ENCODE data around the gene PRRX2. TPM values are rescaled to one million over a fixed set of nuclear protein-coding genes. Genes with fewer than 3 reads are reported as not detected.

The PRRX2 gene
- total RNA-seq, 1 donor from 2014 or later = not detected

DNA sequence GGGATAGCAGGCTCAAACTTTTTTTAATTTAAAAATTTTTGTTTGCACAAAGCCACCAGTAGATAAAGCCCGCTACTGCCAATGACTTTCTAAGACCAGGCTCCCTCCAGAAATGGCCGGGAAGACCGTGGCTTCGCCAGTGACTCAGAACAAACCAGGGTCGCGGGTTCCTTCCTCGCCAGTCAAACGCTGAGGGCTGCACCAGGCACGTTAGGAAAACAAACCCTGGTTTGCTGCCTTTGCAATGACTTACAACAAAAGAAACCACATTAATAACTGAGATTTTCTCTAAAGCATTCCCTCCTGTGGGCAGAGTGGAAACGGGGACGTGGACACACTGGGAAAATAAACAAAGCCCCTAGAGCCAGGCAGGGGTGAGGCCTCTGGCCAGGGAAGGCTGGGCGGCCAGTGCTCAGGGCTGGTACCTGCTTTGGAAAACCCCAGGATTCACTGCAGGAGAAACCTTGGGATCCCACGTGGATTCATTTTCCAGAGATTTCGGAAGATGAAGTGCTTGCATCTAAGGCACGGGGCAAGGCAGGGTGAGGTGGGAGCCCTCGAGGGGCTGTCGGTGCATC lies 3.8 kb downstream of the PRRX2 start:
- Histone ChIP-seq H3K27me3 (ENCODE audit: control insufficient read depth, insufficient read depth, low read length) (peaks cover 32% of the 10 kb centered on the region), H3K36me3 (ENCODE audit: control insufficient read depth, insufficient read depth, low read length) (no peaks in the 10 kb centered on the region), H3K4me3 (ENCODE audit: low read depth, low read length) (no peak overlapping the region)
- DNase-seq (ENCODE audit: low read depth) (no peak), FAIRE-seq (no peak)
- TF ChIP-seq, protein P1, sequence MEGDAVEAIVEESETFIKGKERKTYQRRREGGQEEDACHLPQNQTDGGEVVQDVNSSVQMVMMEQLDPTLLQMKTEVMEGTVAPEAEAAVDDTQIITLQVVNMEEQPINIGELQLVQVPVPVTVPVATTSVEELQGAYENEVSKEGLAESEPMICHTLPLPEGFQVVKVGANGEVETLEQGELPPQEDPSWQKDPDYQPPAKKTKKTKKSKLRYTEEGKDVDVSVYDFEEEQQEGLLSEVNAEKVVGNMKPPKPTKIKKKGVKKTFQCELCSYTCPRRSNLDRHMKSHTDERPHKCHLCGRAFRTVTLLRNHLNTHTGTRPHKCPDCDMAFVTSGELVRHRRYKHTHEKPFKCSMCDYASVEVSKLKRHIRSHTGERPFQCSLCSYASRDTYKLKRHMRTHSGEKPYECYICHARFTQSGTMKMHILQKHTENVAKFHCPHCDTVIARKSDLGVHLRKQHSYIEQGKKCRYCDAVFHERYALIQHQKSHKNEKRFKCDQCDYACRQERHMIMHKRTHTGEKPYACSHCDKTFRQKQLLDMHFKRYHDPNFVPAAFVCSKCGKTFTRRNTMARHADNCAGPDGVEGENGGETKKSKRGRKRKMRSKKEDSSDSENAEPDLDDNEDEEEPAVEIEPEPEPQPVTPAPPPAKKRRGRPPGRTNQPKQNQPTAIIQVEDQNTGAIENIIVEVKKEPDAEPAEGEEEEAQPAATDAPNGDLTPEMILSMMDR (IDR thresholded peaks at IDR 0.05; ENCODE audit: insufficient read depth, low read length, severe bottlenecking) = no peak

DNA sequence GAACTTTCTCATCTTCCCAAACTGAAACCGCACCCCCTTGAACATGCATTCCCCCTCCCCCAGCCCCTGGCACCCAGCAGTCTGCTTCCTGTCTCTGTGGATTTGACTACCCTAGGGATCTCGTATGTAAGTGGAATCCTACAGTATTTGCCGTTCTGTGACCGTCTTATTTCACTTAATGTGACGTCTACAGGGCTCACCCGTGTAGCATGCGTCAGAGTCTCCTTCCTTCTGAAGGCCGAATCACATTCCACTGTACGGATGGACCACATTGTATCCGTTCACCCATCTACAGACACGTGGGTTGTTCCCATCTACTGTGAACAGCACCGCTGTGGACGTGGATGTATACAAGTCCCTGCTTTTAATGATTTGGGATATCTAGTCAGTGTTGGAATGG lies 4.5 kb downstream of the PRRX2 start:
- DNase-seq (ENCODE audit: low read depth) = no peak
- H3K36me3 ChIP-seq (ENCODE audit: control insufficient read depth, insufficient read depth, low read length) = no peaks in the 10 kb centered on the region
- TF ChIP-seq, protein P1 (IDR thresholded peaks at IDR 0.05; ENCODE audit: insufficient read depth, low read length, severe bottlenecking) = no peak
- no peak overlapping the region for H3K4me3 ChIP-seq (ENCODE audit: low read depth, low read length)
- FAIRE-seq = no peak
- peaks cover 33% of the 10 kb centered on the region for H3K27me3 ChIP-seq (ENCODE audit: control insufficient read depth, insufficient read depth, low read length)

DNA sequence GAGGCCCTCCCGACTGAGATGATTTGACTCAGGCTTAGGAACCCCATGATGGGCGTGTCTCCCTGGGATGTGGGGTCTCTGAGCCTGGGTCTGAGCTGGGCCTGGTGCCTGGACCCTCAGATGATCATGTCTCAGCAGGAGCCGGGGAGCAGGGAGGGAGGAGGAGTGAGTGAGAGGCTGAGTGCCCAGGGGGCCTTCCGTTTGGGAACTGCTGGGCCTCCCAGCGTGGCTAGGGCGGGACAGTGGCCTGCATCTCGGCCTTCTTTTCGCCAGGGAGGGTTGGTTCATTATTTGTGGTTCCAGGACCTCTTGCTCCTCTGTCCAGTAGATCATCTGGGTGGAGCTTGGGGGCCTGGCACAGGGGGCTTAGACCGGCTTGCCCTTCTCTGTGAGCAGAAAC lies 5.6 kb downstream of the PRRX2 start:
- Histone ChIP-seq H3K4me3 (ENCODE audit: low read depth, low read length) (no peak overlapping the region), H3K36me3 (ENCODE audit: control insufficient read depth, insufficient read depth, low read length) (no peaks in the 10 kb centered on the region), H3K27me3 (ENCODE audit: control insufficient read depth, insufficient read depth, low read length) (peaks cover 35% of the 10 kb centered on the region)
- FAIRE-seq (no peak), DNase-seq (ENCODE audit: low read depth) (no peak)
- TF ChIP-seq, protein P1 (IDR thresholded peaks at IDR 0.05; ENCODE audit: insufficient read depth, low read length, severe bottlenecking) = no peak

DNA sequence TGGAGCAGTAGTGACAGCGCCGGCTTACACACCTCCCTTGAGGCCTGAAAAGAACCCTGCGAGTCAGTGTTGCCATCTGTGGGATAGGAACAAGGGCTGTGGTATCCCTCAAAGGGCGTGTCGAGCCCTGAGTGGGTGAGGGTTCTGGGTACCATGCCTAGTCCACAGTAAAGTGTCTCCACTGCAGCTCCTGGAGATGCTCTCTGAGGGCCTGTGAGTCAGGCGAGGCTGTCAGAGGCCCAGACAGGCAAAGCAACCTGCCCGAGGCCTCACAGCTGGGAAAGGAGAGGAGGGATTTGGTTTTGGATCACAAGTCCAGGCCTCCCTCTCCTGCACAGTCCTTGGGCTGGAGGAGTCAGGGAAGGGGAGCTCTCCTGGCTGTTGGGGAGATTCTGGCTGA lies 6.1 kb downstream of the PRRX2 start:
- DNase-seq (ENCODE audit: low read depth) = peak; percentile 17
- Histone ChIP-seq H3K27me3 (ENCODE audit: control insufficient read depth, insufficient read depth, low read length) (peaks cover 35% of the 10 kb centered on the region), H3K4me3 (ENCODE audit: low read depth, low read length) (no peak overlapping the region), H3K36me3 (ENCODE audit: control insufficient read depth, insufficient read depth, low read length) (no peaks in the 10 kb centered on the region)
- TF ChIP-seq, protein P1 (IDR thresholded peaks at IDR 0.05; ENCODE audit: insufficient read depth, low read length, severe bottlenecking) = no peak
- peak; percentile 23 for FAIRE-seq

DNA sequence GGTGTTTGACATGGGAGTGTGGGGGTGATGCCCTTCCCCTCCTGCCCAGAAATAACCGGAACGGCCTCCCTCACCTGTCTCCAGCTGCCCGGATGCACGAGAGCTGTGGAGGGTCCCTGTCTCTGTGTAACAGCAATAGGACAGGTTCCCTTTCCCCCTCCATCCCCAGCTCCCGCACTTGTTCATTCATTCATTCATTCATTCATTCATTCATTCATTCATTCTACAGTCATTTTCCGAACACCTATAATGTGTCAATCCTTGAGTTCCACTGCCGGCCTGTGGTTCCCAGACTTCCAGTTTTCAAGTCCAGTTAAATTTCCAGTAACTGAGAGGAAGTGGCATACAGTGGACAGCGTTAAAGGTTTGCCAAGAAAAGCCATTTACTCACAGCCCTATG lies 7.3 kb downstream of the PRRX2 start:
- no peak overlapping the region for H3K4me3 ChIP-seq (ENCODE audit: low read depth, low read length)
- FAIRE-seq (no peak), DNase-seq (ENCODE audit: low read depth) (no peak)
- peaks cover 33% of the 10 kb centered on the region for H3K27me3 ChIP-seq (ENCODE audit: control insufficient read depth, insufficient read depth, low read length)
- H3K36me3 ChIP-seq (ENCODE audit: control insufficient read depth, insufficient read depth, low read length) = no peaks in the 10 kb centered on the region
- TF ChIP-seq, protein P1 (IDR thresholded peaks at IDR 0.05; ENCODE audit: insufficient read depth, low read length, severe bottlenecking) = no peak

DNA sequence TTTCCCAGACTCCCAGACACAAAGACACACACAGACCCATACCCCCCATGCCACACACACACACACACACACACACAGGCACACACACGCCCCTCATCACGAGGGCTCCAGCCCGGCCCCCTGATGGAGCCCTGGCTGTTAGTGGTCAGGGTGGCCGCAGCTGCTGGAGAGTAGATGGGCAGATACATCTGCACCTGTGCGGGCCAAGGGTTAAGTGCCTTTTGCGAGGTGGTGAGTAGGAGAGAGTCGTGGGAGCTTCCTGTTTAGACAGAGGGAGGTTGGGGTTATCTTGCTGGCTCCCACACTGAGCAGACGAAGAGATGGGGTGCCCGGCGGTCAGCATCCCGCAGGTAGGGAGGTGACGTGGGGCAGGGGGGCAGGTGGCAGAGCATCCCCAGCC lies 8.2 kb downstream of the PRRX2 start:
- Histone ChIP-seq H3K36me3 (ENCODE audit: control insufficient read depth, insufficient read depth, low read length) (no peaks in the 10 kb centered on the region), H3K4me3 (ENCODE audit: low read depth, low read length) (no peak overlapping the region), H3K27me3 (ENCODE audit: control insufficient read depth, insufficient read depth, low read length) (peaks cover 37% of the 10 kb centered on the region)
- TF ChIP-seq, protein P1 (IDR thresholded peaks at IDR 0.05; ENCODE audit: insufficient read depth, low read length, severe bottlenecking) = no peak
- FAIRE-seq (no peak), DNase-seq (ENCODE audit: low read depth) (no peak)
